K562 (cell line): ENCODE measurements around the gene PHETA2.

Experiments used
- EP300 ChIP-seq: IDR thresholded peaks from 2 replicates; pipeline ENCODE4 v1.6.1; 2012; ENCODE audit warnings: low read length, improper control_type of control experiment
- PCBP1 ChIP-seq: fragments of 200-400 bp; formaldehyde crosslinking; IDR thresholded peaks from 2 replicates; pipeline ENCODE4 v1.6.1; 2018; ENCODE audit warnings: mild to moderate bottlenecking, low read depth, low read length; ENCODE audit not compliant: poor library complexity, severe bottlenecking
- RFX5 ChIP-seq: IDR thresholded peaks from 2 replicates; pipeline ENCODE4 v1.6.1; 2011; ENCODE audit warnings: low read depth, mild to moderate bottlenecking, improper control_type of control experiment, low read length
- ZNF384 ChIP-seq: IDR thresholded peaks from 2 replicates; pipeline ENCODE4 v1.6.1; 2012; ENCODE audit warnings: low read depth, low read length, improper control_type of control experiment
- ZNF408 ChIP-seq: fragments of 250-450 bp; sonication (Bioruptor Pico); IDR thresholded peaks from 2 replicates; pipeline ENCODE4 v1.4.0; 2020; ENCODE audit warnings: low read depth, mild to moderate bottlenecking, moderate library complexity
- ZNF561 ChIP-seq: fragments of 450-650 bp; formaldehyde crosslinking; conservative IDR thresholded peaks from 2 replicates; pipeline ENCODE4 v1.4.0; 2020; ENCODE audit warnings: mild to moderate bottlenecking, moderate library complexity
- TF ChIP-seq, protein P1 (sequence below): sonication (generic); formaldehyde crosslinking; IDR thresholded peaks from 2 replicates; pipeline ENCODE4 v1.5.0; 2020; ENCODE audit warnings: missing genetic modification reagents

GRCh38 chr22:42127606-42128005 lies 53.6 kb downstream of the PHETA2 start:
- TF ChIP-seq ZNF384 (no peak), RFX5 (no peak), ZNF561 (CRISPR knock-in tag) (no peak), PCBP1 (no peak), EP300 (no peak), ZNF408 (CRISPR knock-in tag) (no peak)
- TF ChIP-seq, protein P1, sequence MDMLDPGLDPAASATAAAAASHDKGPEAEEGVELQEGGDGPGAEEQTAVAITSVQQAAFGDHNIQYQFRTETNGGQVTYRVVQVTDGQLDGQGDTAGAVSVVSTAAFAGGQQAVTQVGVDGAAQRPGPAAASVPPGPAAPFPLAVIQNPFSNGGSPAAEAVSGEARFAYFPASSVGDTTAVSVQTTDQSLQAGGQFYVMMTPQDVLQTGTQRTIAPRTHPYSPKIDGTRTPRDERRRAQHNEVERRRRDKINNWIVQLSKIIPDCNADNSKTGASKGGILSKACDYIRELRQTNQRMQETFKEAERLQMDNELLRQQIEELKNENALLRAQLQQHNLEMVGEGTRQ (CRISPR knock-in tag), result no peak
